HTERT RPE-1 (cell line): ENCODE data around the gene VPS13D.

Source experiments
- in situ Hi-C: fragments of 300-500 bp; cut with MboI; formaldehyde crosslinking; loops from 4 replicates; pipeline ENCODE4 v1.14.3; 2020; ENCODE audit warnings: low sequenced_read_pairs

The VPS13D gene

DNA sequence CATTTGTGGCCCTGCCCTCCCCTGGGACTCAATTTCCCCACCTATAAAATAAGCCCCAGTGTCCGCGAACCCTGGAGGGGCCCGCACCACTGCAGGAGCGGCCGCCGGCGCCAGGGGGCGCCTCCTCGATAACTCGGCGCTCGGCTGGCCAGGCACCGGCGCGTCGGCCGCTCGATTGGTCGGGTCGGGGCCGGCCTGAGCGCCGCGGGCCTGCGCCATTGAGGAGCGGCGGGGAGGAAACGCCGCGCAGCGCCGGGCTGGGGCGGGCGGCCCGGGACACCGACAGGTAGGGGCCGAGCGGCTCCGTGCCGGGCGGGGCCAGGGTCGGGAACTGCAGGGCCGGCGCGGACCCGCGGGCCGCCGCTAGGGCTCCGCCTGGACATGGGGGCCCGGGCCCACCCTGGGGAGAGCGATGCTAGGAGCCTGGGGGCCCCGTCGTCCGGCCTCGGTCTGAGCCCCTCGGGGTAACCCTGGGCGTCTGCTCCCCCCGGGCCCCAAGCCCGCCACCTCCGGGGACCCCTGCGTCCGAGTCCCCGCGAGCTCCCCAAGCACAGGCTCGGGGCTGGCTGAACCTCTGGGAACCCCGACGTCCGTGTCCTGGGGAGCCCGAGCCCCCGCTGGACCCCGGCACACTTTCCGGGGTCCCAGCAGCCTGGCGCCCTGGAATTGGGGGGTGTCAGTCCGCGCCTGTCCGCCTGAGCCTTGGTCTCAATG is at the start of gene VPS13D:
Gene VPS13D (plus strand): TSS at position 196 of the 714 bp plus-strand sequence. CDS start 4,237 bp downstream, outside the sequence.
- in situ Hi-C loops = no loop called here

DNA sequence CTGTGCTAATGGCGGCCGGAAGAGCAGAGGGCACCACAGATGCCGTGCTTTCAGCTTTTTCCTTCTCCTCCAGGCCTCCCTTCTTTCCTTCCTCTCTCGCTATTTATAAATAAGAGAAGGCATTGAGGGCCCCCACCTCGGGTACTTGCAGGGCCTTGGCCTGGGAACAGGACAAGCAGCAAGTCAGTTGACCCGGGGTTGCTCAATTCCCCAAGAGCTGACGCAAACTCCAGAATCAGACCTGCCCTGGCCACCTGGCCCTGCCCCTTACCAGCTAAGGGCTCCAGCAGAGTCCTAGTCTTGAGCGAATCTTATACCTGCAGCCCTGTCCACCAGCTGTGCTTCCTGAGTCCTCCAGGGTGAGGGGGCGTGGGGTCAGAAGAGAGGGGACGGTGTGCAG is 49.5 kb upstream of the VPS13D start:
- in situ Hi-C loops = no loop called here

DNA sequence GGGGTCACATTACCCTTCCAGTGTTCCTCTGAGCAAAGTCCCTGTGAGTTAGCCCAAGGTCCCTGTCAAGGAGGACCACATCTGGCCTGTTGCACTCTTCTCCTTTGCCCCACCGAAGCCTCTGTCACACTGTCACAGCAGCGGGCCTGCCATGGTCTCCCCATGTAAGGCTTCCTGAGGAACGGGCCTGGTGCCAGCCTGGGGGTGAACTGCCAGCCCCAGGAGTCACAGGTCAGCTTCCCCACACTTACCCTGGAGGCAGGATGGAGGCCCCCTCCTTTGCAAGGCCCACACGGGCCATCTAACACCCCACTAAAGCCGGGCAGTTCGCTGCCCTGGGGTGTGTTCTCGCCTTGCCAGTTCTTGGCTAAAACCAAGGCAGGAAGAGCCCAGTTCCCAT is 48.9 kb upstream of the VPS13D start:
- in situ Hi-C loops = no loop called here

- in situ Hi-C loops = no loop called here
Measured at GRCh38 chr1:12181568-12181967, 48.3 kb upstream of the VPS13D start.

GRCh38 chr1:12182410-12182984 is 47.3 kb upstream of the VPS13D start:
- in situ Hi-C loops = no loop called here

GRCh38 chr1:12183095-12183794 is 46.6 kb upstream of the VPS13D start:
- in situ Hi-C loops = no loop called here

- in situ Hi-C loops = no loop called here
Measured at GRCh38 chr1:12184008-12184681, 45.7 kb upstream of the VPS13D start.

DNA sequence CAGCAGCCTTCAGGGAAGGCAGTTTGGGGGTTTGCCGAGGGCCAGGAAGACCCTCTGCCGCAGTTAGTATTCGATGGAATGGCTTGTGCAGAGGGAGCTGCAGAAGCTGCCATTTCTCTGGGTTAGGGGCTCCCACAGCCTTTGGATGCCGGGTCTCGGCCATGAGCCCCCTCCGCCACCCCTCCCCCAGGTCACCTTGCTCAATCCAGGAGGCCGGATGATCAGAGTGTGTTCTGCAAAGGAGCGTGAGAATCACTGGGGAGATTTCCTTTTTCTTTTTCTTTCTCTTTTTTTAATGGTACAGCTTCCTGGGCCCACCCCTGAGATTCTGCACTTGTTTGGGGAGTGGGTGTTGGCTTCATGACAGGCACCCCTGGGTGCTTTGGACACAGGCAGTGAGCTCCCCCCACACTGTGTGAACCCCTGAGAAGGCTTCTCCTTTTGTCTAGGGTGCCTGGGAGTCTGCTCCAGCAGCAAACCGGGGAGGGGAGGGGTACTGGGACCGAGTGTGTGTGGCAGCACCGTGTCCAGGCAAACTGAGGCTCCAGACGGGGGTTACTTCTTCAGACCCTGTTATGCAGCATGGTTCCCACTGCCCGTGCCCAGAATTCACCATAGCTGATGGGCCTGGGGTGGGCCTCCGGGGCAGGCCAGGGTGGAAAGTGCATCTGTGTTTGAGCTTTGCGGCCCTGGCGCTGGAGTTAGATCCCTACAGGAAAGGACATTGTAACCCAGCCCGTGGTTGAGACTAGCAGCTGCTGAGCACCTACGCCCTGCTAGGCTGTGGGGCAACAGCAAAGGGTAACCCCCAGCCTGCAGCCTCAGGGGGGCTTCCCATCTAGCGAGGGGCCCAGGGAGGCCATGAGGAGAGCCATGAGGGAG is 44.6 kb upstream of the VPS13D start:
- in situ Hi-C loops = no loop called here

GRCh38 chr1:12185918-12186678 is 43.7 kb upstream of the VPS13D start:
- in situ Hi-C loops = no loop called here

- in situ Hi-C loops = no loop called here
Measured at GRCh38 chr1:12186679-12186985, 43.2 kb upstream of the VPS13D start.

DNA sequence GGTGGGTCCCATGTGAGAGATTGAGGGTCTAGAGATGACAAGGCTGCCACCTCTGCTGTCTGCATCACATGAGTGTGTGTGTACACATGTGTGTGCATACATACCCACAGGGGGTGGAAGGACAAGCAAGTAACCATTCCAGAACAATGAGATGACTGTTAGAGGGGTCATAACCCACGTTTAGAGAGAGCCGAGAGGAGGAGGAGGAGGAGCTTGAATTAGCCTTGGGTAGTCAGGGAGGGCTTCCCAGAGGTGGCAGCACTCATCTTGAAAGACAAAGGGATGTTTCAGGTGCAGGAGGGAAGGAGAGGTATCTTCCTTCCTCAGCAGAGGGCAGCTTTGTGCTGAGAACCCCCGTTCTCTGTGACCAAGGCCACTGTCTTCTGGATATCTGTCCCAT is 41.7 kb upstream of the VPS13D start:
- in situ Hi-C loops = no loop called here

DNA sequence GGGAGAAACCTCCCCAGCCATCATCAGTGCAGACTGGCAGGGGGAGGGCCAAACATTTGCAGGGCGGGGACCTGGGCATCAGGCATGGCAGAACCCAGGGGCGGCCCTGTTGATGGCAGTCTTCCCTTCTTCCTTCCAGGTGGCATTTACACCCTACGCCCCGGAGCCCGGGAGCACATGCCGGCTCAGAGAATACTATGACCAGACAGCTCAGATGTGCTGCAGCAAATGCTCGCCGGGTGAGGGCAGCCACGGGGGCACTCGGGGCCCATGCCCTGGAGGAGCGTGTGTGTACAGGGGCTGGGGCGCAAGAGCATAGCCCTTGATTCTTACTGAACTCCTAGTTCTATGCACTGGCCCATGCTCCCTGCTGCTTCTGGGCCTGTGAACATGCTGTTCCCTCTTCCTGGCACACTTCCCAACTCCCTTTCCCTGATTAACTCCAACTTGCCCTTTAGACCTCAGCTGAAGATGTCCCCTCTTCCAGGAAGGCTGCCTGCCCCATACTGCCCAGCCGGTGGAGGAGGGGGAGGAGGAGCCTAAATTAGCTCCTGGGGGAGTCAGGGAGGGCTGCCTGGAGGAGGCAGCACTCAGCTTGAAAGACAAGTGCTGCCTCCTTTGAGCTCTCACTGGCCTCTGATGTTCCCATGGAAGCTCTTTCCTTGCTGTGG is 41.0 kb upstream of the VPS13D start:
- in situ Hi-C loops = no loop called here

GRCh38 chr1:12189328-12189682 is 40.5 kb upstream of the VPS13D start:
- in situ Hi-C loops = no loop called here

GRCh38 chr1:12191242-12192032 is 38.4 kb upstream of the VPS13D start:
- in situ Hi-C loops = no loop called here

DNA sequence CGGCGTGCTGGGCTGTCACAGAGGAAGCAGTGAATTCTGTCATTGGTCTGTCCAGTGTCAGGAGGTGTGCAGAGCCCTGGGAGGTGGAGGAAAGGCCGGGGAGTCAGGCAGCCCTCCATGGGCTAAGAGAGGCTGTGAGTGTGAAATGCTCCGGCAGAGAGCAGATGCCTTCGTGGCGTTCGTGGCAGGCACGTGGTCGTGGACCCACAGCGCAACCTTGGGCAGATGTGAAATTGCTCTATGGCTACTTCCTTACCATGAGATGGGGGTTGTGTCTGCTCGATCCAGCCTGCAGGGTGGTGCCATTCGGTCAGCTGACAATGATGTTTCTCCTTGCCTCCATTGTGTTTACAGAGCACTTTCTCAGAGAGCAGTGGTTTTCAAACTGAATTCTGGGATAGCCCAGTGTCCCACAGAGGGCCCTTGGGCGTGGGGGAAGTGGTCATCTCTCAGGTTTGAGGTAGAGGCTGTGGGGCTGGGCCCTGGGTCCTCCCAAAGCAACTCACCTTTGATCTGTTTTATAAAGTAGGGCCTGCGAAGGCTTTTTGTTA is 35.1 kb upstream of the VPS13D start:
- in situ Hi-C loops = no loop called here

DNA sequence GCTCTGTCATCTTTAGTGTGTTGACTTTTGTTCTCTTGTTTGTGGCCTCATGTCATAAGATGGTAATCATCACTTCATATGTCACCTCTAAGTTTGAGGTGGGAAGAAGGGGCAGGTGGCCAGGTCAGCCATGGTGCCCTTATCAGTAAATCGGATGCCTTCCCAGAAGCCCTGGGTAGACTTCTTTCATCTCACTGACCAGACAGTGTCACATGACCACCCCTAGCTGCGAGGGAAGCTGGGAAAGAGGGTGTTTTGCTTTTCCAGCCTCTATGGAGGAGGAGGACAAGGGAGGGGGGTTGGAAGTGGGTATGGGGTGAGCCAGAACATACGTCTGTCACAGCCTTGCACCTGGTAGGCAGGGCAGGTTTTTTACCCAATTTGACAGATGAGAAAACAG is 34.4 kb upstream of the VPS13D start:
- in situ Hi-C loops = no loop called here

DNA sequence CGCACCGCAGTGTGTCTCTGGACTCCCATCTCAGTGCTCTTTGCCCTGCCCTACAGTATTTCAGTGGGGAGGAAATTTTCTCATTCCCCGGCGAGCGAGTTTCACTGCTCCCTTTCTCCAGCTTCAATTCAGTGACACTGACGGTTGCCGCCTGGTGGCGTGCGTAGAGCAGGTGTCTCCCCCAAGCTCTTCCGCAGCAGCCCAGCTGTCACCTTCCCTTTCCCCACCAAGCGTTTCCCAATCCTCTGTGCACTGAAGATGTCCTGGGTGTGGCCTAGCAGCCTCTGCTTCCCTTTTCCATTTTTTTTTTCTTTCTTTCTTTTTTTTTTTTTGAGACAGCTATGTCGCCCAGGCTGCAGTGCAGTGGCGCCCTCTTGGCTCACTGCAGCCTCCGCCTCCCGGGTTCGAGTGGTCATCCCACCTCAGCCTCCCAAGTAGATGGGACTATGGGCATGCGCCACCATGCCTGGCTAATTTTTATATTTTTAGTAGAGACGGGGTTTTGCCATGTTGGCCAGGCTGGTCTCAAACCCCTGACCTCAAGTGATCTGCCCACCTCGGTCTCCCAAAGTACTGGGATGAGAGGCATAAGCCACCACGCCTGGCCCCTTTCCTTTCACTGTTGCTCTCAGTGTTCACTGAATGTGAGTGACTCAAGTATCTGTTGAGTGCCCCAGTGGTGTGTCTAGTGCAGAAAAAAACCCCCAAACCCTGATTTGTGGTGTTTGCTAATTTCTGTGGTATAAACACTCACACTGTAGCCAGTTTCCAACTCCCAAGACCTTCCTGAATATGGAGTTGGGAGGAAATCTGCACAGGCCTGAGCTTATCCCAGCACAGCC is 33.0 kb upstream of the VPS13D start:
- in situ Hi-C loops = no loop called here

GRCh38 chr1:12197483-12197880 is 32.3 kb upstream of the VPS13D start:
- in situ Hi-C loops = no loop called here
